Measurements from ENCODE around the gene PRICKLE1. TPM values are rescaled to one million over a fixed set of nuclear protein-coding genes. Genes with fewer than 3 reads are reported as not detected.
A peak's percentile ranks its signal among the peaks of the same experiment; 100 is the strongest.

PRICKLE1 gene
- total and polyA plus RNA-seq, 4 donors = 0.50 to 34.9 (median 14.8) TPM

DNA sequence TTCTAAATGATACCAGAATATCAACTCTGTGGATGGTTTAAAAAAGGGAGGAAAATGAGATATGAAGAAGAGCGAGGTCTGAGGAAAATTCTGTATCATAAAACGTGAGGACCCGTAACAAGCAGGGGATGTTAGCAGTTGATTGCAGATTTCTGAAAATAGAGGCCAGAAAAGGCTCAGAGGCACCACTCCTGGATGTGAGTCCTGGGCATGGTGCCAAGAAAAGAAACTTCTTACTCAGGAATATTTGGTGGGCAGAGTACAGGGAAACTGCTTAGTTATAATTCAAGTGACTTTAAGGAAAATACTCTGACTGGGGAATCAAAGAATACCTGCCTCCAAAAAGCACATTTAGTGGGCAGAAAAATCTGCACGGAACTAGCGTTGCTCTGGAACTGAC is 85.5 kb downstream of the PRICKLE1 start:
- Histone ChIP-seq H3K4me3 (ENCODE audit: low read length in 2 of 2) (no peak overlapping the region), H3K4me1 (ENCODE audit: control insufficient read depth in 1 of 2, insufficient read depth in 2 of 2, low read length in 2 of 2) (peaks cover 0 to 2% of the 10 kb centered on the region in 2 donors), H3K36me3 (ENCODE audit: control insufficient read depth in 1 of 2, insufficient read depth in 2 of 2, low read length in 1 of 2) (no peaks in the 10 kb centered on the region), H3K27me3 (ENCODE audit: control insufficient read depth in 1 of 2, insufficient read depth in 2 of 2, low read length in 1 of 2) (no peaks in the 10 kb centered on the region), H3K27ac (ENCODE audit: low read depth in 1 of 2, low read length in 2 of 2) (no peak overlapping the region), H3K9me3 (ENCODE audit: control insufficient read depth, low read length) (no peaks in the 10 kb centered on the region)
- WGBS, 2 donors = 21 to 28% methylated on average over 5 of the region's 5 CpGs
- ATAC-seq (ENCODE audit: low FRiP score) = no peak
- DNase-seq = no peak
- intact Hi-C loops (cut with DNase I) = no loop called here

DNA sequence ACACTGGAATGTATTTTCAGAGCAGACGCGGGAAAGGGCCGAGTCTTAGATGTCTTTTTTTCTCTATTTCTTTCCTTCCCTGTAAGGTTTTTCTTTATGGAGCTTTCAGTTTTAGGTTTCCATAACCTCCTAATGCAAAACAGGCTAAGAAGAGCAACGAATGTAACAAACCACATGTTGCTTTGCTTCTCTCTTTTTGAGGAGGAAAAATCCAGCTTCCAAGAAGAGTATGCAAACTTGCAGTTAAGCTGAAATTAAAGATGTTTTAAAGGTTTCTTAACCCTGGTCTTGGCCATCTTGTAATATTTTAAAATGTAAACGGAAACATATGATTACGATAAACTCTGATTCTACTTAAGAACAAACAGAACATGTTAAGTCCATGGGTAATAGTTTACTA is 86.9 kb downstream of the PRICKLE1 start:
- 56 to 63% methylated on average over 6 of the region's 6 CpGs for WGBS, 2 donors
- H3K36me3 ChIP-seq (ENCODE audit: control insufficient read depth in 1 of 2, insufficient read depth in 2 of 2, low read length in 1 of 2) = no peaks in the 10 kb centered on the region
- no peak for DNase-seq
- H3K27ac ChIP-seq (ENCODE audit: low read depth in 1 of 2, low read length in 2 of 2) = no peak overlapping the region
- H3K4me3 ChIP-seq (ENCODE audit: low read length in 2 of 2) = no peak overlapping the region
- no peaks in the 10 kb centered on the region for H3K9me3 ChIP-seq (ENCODE audit: control insufficient read depth, low read length)
- intact Hi-C loops (cut with DNase I) = no loop called here
- no peak for ATAC-seq (ENCODE audit: low FRiP score)
- H3K27me3 ChIP-seq (ENCODE audit: control insufficient read depth in 1 of 2, insufficient read depth in 2 of 2, low read length in 1 of 2) = no peaks in the 10 kb centered on the region
- H3K4me1 ChIP-seq (ENCODE audit: control insufficient read depth in 1 of 2, insufficient read depth in 2 of 2, low read length in 2 of 2) = peaks cover 0 to 4% of the 10 kb centered on the region in 2 donors

DNA sequence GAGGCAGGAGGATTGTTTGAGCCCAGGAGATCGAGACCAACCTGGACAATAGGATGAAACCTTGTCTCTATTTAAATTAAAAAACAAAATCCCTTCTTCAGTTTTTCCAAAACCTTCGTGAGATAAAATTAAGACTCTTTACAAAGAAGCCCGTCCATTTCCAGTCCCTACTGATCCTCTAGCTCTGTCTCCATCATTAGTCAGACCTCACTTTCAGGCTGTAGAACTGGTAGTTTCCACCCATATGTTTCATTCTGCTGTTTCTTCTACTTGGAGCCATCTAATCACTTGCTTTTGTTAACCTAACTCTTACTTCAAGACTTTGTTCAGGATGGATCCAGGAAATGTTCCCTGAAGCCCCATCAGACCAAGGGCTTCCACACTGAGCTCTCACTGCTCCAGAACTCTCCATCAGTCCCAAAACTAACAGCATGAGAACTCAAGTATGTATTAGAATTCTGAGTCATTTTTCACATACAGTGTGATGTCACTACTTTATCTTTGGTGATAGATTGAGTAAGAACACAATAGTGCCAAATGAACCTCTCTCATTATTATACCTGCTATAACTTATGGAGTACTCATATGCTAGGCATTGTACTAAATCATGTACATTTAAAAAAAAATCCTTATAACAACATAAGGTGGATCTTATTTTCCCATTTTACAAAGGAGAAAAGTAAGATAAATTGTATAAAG is 90.8 kb downstream of the PRICKLE1 start:
- no peaks in the 10 kb centered on the region for H3K36me3 ChIP-seq (ENCODE audit: control insufficient read depth in 1 of 2, insufficient read depth in 2 of 2, low read length in 1 of 2)
- no peaks in the 10 kb centered on the region for H3K27me3 ChIP-seq (ENCODE audit: control insufficient read depth in 1 of 2, insufficient read depth in 2 of 2, low read length in 1 of 2)
- no peak overlapping the region for H3K27ac ChIP-seq (ENCODE audit: low read depth in 1 of 2, low read length in 2 of 2)
- ATAC-seq (ENCODE audit: low FRiP score) (no peak), DNase-seq (no peak)
- H3K4me3 ChIP-seq (ENCODE audit: low read length in 2 of 2) = no peak overlapping the region
- H3K9me3 ChIP-seq (ENCODE audit: control insufficient read depth, low read length) = no peaks in the 10 kb centered on the region
- intact Hi-C loops (cut with DNase I) = loop anchor here in 1 of 2 donors (5.0 kb wide), 1 partner anchor 69 kb away; no protein-coding TSS in a partner anchor
- H3K4me1 ChIP-seq (ENCODE audit: control insufficient read depth in 1 of 2, insufficient read depth in 2 of 2, low read length in 2 of 2) = peaks cover 0 to 2% of the 10 kb centered on the region in 2 donors
- 88 to 90% methylated on average over 3 of the region's 3 CpGs for WGBS, 2 donors

DNA sequence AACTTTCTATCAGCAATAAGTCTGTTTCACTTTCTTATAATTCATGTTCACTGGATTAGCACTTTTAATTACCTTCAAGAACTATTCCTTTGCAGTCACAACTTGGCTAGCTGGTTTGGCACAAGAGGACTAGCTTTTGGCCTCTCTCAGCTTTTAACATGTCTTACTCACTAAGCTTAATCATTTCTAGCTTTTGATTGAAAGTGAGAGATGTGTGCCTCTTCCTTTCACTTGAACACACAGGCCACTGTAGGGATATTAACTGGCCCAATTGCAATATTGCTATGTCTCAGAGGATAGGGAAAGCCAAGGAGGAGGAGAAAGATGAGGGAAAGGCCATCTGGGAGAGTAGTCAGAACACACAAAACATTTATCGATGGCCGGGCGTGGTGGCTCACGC is 92.7 kb downstream of the PRICKLE1 start:
- DNase-seq = no peak
- Histone ChIP-seq H3K27ac (ENCODE audit: low read depth in 1 of 2, low read length in 2 of 2) (no peak overlapping the region), H3K4me3 (ENCODE audit: low read length in 2 of 2) (no peak overlapping the region), H3K27me3 (ENCODE audit: control insufficient read depth in 1 of 2, insufficient read depth in 2 of 2, low read length in 1 of 2) (no peaks in the 10 kb centered on the region), H3K9me3 (ENCODE audit: control insufficient read depth, low read length) (no peaks in the 10 kb centered on the region), H3K4me1 (ENCODE audit: control insufficient read depth in 1 of 2, insufficient read depth in 2 of 2, low read length in 2 of 2) (peaks cover 0 to 2% of the 10 kb centered on the region in 2 donors), H3K36me3 (ENCODE audit: control insufficient read depth in 1 of 2, insufficient read depth in 2 of 2, low read length in 1 of 2) (no peaks in the 10 kb centered on the region)
- intact Hi-C loops (cut with DNase I) = loop anchor here in 1 of 2 donors (5.0 kb wide), 1 partner anchor 70 kb away; no protein-coding TSS in a partner anchor
- WGBS, 2 donors = 90 to 97% methylated on average over 4 of the region's 4 CpGs
- ATAC-seq (ENCODE audit: low FRiP score) = no peak

DNA sequence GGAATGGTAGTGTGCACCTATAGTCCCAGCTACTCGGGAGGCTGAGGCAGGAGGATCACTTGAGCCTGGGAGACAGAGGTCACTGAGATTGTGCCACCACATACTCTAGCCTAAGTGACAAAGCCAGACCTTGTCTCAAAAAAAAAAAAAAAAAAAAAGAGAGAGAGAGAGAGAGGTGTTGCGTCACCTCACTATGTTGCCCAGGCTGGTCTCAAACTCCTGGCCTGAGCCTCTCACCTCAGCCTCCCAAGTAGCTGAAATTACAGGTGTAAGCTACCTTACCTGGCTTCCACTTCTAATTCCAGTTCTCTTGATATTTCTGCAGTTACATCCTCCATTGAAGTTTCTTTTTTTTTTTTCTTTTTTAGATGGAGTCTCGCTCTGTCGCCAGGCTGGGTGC is 94.3 kb downstream of the PRICKLE1 start:
- Histone ChIP-seq H3K4me3 (ENCODE audit: low read length in 2 of 2) (no peak overlapping the region), H3K27ac (ENCODE audit: low read depth in 1 of 2, low read length in 2 of 2) (no peak overlapping the region), H3K36me3 (ENCODE audit: control insufficient read depth in 1 of 2, insufficient read depth in 2 of 2, low read length in 1 of 2) (no peaks in the 10 kb centered on the region), H3K4me1 (ENCODE audit: control insufficient read depth in 1 of 2, insufficient read depth in 2 of 2, low read length in 2 of 2) (peaks cover 0 to 2% of the 10 kb centered on the region in 2 donors), H3K27me3 (ENCODE audit: control insufficient read depth in 1 of 2, insufficient read depth in 2 of 2, low read length in 1 of 2) (no peaks in the 10 kb centered on the region), H3K9me3 (ENCODE audit: control insufficient read depth, low read length) (no peaks in the 10 kb centered on the region)
- no peak for DNase-seq
- no peak for ATAC-seq (ENCODE audit: low FRiP score)
- intact Hi-C loops (cut with DNase I) = loop anchor here in 1 of 2 donors (5.0 kb wide), 1 partner anchor 72 kb away; no protein-coding TSS in a partner anchor
- 95 to 99% methylated on average over 4 of the region's 4 CpGs for WGBS, 2 donors

DNA sequence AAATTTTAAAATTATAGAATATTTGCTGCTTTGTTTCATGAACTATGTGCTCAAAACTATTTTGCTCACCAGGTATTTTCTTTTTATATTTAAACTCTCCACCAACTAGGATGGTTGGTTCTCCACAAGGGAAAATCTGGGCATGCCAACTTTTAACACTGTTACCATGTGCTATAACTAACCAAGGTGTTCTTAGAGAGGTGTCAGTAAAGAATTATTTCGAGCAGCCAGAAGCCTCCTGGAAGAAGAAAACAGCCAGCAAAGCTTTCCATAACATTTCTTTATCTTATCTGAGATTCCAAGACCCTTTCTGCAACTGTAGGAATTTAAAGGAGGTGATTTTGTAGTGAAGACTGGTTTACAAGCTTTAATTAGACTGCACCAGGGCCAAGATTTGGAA is 97.3 kb downstream of the PRICKLE1 start:
- intact Hi-C loops (cut with DNase I) = no loop called here
- H3K4me1 ChIP-seq (ENCODE audit: control insufficient read depth in 1 of 2, insufficient read depth in 2 of 2, low read length in 2 of 2) = no peaks in the 10 kb centered on the region
- no peak for DNase-seq
- no peaks in the 10 kb centered on the region for H3K9me3 ChIP-seq (ENCODE audit: control insufficient read depth, low read length)
- no peaks in the 10 kb centered on the region for H3K27me3 ChIP-seq (ENCODE audit: control insufficient read depth in 1 of 2, insufficient read depth in 2 of 2, low read length in 1 of 2)
- 61 to 71% methylated on average over 1 of the region's 1 CpG for WGBS, 2 donors
- no peak overlapping the region for H3K27ac ChIP-seq (ENCODE audit: low read depth in 1 of 2, low read length in 2 of 2)
- ATAC-seq (ENCODE audit: low FRiP score) = no peak
- no peak overlapping the region for H3K4me3 ChIP-seq (ENCODE audit: low read length in 2 of 2)
- H3K36me3 ChIP-seq (ENCODE audit: control insufficient read depth in 1 of 2, insufficient read depth in 2 of 2, low read length in 1 of 2) = no peaks in the 10 kb centered on the region

DNA sequence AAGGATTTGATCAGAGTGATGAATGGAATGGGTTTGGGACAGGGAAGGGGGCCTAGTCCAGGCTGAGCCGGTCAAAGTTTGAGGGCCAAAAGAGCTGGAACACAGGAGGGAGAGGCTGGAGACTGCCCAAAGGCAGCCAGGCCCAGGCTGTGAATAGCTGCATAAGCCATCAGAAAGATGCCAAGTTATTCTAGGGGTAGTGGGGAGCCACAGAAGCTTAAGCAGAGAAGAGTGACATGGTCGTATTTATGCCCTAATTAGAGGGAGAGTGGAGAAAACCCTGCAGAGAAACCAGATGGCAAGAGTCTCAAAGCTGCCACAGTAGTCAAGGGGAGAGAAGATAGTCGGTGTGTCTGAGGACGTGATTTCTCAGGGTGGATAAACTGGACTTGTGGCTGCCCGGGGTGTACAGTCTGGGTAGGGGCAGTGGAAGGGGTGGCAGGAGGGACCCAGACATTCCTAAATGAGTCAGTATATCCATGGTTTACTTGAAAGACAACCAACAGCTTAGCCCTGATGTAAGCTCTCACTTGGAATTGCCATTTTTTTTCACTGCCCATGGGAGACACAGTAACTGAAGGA is 99.2 kb downstream of the PRICKLE1 start:
- intact Hi-C loops (cut with DNase I) = no loop called here
- H3K27me3 ChIP-seq (ENCODE audit: control insufficient read depth in 1 of 2, insufficient read depth in 2 of 2, low read length in 1 of 2) = no peaks in the 10 kb centered on the region
- H3K4me1 ChIP-seq (ENCODE audit: control insufficient read depth in 1 of 2, insufficient read depth in 2 of 2, low read length in 2 of 2) = no peaks in the 10 kb centered on the region
- no peak overlapping the region for H3K4me3 ChIP-seq (ENCODE audit: low read length in 2 of 2)
- 71 to 80% methylated on average over 5 of the region's 5 CpGs for WGBS, 2 donors
- DNase-seq = no peak
- H3K36me3 ChIP-seq (ENCODE audit: control insufficient read depth in 1 of 2, insufficient read depth in 2 of 2, low read length in 1 of 2) = no peaks in the 10 kb centered on the region
- no peaks in the 10 kb centered on the region for H3K9me3 ChIP-seq (ENCODE audit: control insufficient read depth, low read length)
- no peak overlapping the region for H3K27ac ChIP-seq (ENCODE audit: low read depth in 1 of 2, low read length in 2 of 2)
- ATAC-seq (ENCODE audit: low FRiP score) = peak; percentile 37

DNA sequence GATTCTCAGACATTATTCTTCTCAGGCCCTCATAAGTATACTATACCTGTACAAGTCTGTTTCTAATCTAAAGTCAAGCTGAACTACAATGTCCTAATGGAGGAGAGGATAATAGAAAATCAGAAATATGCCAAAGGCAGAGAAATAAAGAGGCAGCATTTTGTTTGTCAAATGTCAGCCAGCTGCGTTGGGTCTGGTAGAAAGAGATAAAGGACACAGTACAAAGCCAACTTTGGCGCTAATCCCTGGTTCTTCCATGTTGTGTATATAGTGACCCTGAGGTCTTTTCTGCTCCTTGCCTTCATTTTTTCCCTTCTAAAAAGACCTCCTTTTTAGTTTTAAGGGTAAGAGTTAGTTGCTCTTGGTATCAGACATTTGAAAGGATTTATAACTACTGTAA is 103.1 kb downstream of the PRICKLE1 start:
- Histone ChIP-seq H3K4me3 (ENCODE audit: low read length in 2 of 2) (no peak overlapping the region), H3K27ac (ENCODE audit: low read depth in 1 of 2, low read length in 2 of 2) (no peak overlapping the region), H3K9me3 (ENCODE audit: control insufficient read depth, low read length) (no peaks in the 10 kb centered on the region), H3K36me3 (ENCODE audit: control insufficient read depth in 1 of 2, insufficient read depth in 2 of 2, low read length in 1 of 2) (no peaks in the 10 kb centered on the region), H3K4me1 (ENCODE audit: control insufficient read depth in 1 of 2, insufficient read depth in 2 of 2, low read length in 2 of 2) (no peaks in the 10 kb centered on the region), H3K27me3 (ENCODE audit: control insufficient read depth in 1 of 2, insufficient read depth in 2 of 2, low read length in 1 of 2) (no peaks in the 10 kb centered on the region)
- WGBS, 2 donors = 67 to 72% methylated on average over 2 of the region's 2 CpGs
- intact Hi-C loops (cut with DNase I) = loop anchor here in 1 of 2 donors (10.0 kb wide), 1 partner anchor 352 kb away; no protein-coding TSS in a partner anchor
- DNase-seq (no peak), ATAC-seq (ENCODE audit: low FRiP score) (no peak)

DNA sequence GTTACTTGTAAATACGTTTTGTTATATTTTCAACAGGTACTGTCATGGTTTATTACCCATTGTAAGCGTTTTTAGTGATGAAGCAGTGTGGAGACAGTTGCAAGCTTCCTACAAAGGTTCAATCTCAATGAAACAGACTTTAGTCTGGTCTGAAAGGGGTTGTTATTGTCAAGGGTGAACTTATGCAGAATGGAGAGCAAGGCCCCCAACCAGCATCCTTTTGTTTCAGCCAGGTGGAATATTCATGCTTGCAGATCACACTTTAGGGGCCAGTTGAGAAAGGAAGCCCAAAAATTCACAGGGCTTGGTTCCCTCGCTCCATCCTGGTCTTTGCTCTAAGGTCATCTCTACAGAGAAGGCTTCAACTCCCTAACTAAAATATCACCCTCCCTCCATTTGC is 103.7 kb downstream of the PRICKLE1 start:
- H3K27ac ChIP-seq (ENCODE audit: low read depth in 1 of 2, low read length in 2 of 2) = no peak overlapping the region
- ATAC-seq (ENCODE audit: low FRiP score) (no peak), DNase-seq (no peak)
- no peaks in the 10 kb centered on the region for H3K27me3 ChIP-seq (ENCODE audit: control insufficient read depth in 1 of 2, insufficient read depth in 2 of 2, low read length in 1 of 2)
- intact Hi-C loops (cut with DNase I) = loop anchor here in 1 of 2 donors (10.0 kb wide), 1 partner anchor 351 kb away; no protein-coding TSS in a partner anchor
- H3K36me3 ChIP-seq (ENCODE audit: control insufficient read depth in 1 of 2, insufficient read depth in 2 of 2, low read length in 1 of 2) = no peaks in the 10 kb centered on the region
- H3K4me3 ChIP-seq (ENCODE audit: low read length in 2 of 2) = no peak overlapping the region
- no peaks in the 10 kb centered on the region for H3K4me1 ChIP-seq (ENCODE audit: control insufficient read depth in 1 of 2, insufficient read depth in 2 of 2, low read length in 2 of 2)
- 77 to 93% methylated on average over 3 of the region's 3 CpGs for WGBS, 2 donors
- no peaks in the 10 kb centered on the region for H3K9me3 ChIP-seq (ENCODE audit: control insufficient read depth, low read length)
